ENCODE measurements around the gene ACTR8.

GRCh38 chr3:53844262-53845102, 37.5 kb downstream of the ACTR8 start:
- TF ChIP-seq, protein P1, sequence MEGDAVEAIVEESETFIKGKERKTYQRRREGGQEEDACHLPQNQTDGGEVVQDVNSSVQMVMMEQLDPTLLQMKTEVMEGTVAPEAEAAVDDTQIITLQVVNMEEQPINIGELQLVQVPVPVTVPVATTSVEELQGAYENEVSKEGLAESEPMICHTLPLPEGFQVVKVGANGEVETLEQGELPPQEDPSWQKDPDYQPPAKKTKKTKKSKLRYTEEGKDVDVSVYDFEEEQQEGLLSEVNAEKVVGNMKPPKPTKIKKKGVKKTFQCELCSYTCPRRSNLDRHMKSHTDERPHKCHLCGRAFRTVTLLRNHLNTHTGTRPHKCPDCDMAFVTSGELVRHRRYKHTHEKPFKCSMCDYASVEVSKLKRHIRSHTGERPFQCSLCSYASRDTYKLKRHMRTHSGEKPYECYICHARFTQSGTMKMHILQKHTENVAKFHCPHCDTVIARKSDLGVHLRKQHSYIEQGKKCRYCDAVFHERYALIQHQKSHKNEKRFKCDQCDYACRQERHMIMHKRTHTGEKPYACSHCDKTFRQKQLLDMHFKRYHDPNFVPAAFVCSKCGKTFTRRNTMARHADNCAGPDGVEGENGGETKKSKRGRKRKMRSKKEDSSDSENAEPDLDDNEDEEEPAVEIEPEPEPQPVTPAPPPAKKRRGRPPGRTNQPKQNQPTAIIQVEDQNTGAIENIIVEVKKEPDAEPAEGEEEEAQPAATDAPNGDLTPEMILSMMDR (IDR thresholded peaks at IDR 0.05; ENCODE audit: borderline replicate concordance, extremely low read depth, low read length, poor library complexity, severe bottlenecking), result no peak
- TF ChIP-seq EZH2 (IDR thresholded peaks at IDR 0.05; ENCODE audit: borderline replicate concordance, low read depth, low read length, severe bottlenecking), result no peak

All from DND-41 (cell line).